Peyer's patch (tissue), 4 donors: ENCODE results near the gene EIF3I.

Experiments used
- CTCF ChIP-seq, 6 experiments: fragments of 450-650 bp in 4 of 6; fragments of 200-600 bp in 2 of 6; sonication (generic) in 1 of 6; IDR thresholded peaks; one replicate each; pipeline ENCODE4 v1.5.1; 2017 to 2019; ENCODE audit warnings: antibody characterized with exemption in 6 of 6, mild to moderate bottlenecking in 3 of 6, moderate library complexity in 1 of 6
- POLR2A ChIP-seq, 2 donors: fragments of 450-650 bp; IDR thresholded peaks; one replicate each; pipeline ENCODE4 v1.5.1; 2017; ENCODE audit warnings: antibody characterized with exemption in 2 of 2, mild to moderate bottlenecking in 2 of 2, moderate library complexity in 2 of 2

- TF ChIP-seq CTCF (IDR thresholded peaks at IDR 0.05), result no peak
- TF ChIP-seq POLR2A (IDR thresholded peaks at IDR 0.05), result no peak
Observed at GRCh38 chr1:32223683-32224082, 1.5 kb downstream of the EIF3I start.
